Islet precursor cell (in vitro differentiated cells): ENCODE data around the gene GSTM3.
A peak's percentile ranks its signal among the peaks of the same experiment; 100 is the strongest.
"Not testable (repeated sequence)": the region's sequence is repeated elsewhere in the genome, so short reads cannot be mapped to it uniquely, and the experiment has no call there.

Source experiments
- DNase-seq: peaks from one replicate; pipeline ENCODE4 v3.0.0-alpha.2; 2018

GSTM3 gene

DNA sequence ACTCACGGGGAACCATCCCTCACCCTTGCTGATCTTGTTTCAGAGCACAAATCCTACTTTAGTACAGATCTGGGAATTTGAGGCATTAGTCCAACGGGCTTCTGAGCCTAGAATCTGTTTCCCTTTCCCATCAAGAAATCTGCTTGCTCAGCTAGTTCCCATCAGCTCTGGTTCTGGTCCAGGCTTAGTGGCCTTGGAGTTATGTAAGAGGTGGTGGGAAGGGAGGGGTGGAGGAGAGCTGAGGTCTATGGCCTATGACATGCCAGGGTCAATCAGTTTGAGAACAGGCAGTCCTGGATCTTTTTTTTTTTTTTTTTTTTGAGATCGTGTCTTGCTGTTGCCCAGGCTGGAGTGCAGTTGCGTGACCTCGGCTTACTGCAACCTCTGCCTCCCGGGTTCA, 49.1 kb downstream of the GSTM3 start:
- DNase-seq = no peak

DNA sequence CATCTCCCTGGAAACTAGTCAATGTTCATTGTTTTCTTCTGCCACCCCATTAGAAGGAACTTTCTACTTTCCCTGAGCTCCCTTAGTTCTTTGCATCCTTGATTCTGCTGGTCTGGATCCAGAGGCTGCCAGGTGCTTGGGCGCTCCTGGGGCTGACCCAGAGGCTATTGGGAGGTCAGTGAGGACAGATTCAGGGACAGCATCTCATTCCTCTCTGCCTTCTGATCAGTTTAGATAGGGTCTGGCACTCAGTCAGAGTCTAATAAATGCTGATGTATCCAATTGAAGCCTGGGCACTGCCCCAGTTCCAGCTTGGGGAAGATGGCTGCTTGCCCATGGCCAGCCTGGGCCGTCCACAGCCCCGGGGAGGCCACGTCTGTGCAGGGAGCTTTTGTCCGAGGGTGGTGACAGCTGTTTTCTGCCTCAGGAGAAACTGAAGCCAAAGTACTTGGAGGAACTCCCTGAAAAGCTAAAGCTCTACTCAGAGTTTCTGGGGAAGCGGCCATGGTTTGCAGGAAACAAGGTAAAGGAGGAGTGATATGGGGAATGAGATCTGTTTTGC, 50.9 kb downstream of the GSTM3 start:
- no peak for DNase-seq

DNA sequence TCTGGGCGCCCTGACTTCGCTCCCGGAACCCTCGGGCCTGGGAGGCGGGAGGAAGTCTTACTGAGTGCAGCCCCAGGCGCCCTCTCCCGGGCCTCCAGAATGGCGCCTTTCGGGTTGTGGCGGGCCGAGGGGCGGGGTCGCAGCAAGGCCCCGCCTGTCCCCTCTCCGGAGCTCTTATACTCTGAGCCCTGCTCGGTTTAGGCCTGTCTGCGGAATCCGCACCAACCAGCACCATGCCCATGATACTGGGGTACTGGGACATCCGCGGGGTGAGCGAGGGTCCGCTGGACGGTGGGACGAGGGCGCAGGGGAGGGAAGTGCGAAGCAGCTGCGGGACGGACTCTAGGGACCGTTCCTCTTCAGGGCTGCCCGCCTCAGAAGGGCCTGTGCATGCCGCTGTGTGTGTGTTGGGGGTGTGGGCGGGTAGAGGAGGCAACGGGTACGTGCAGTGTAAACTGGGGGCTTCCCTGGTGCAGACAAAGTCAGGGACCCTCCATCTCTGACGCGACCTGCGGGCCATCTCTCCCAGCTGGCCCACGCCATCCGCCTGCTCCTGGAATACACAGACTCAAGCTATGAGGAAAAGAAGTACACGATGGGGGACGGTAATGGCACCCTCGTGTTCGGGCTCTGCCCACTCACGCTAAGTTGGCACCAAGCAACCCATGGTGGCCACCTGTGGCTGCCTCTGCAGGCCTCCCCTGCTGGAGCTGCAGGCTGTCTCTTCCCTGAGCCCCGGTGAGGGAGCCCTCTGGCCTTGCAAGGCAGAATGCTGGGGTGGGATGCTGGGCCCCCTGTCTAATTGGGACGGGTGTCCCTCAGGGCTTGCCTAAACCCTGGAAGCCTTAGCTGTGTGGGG, 53.0 kb downstream of the GSTM3 start, which contains the start of gene GSTM1:
TSS of gene GSTM1 (plus strand) at position 177 of the 859 bp plus-strand sequence. CDS start at position 234, 57 bp downstream.
- peak; percentile 71 for DNase-seq

DNA sequence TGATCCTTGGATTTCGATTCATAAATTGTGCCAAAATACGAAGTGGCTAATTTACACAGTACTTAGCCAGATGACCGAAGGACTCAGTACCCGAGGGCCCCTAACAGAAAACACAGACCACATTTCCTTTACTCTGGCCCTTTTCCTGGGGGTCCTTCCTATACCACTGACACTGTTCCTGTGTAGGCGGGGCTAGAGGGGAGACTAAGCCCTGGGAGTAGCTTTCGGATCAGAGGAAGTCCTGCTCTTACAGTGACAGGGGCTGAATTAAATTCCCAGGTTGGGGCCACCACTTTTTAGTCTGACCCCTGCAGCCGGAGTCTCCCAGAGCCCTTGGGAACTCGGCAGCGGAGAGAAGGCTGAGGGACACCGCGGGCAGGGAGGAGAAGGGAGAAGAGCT, 53.7 kb downstream of the GSTM3 start:
- DNase-seq = not testable (repeated sequence)

DNA sequence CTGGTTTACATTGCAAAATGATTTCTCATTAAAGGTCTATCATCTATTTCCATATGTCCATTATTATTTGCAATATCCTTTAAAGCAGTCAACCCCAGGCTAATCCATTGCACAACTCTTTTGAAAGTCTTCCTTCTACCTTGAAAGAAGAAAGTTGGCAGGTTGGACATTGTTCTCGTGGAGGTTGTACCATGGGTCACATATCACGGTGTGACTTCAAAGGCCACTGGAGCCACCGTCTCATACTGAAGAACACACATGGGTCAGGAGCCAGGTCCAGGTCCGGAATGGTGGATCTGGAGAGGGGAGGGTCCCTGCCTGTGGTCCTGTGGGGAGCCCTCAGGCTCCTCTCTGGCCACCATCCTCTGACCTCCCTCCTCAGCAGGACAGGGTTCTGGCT, 54.9 kb downstream of the GSTM3 start:
- not testable (repeated sequence) for DNase-seq

DNA sequence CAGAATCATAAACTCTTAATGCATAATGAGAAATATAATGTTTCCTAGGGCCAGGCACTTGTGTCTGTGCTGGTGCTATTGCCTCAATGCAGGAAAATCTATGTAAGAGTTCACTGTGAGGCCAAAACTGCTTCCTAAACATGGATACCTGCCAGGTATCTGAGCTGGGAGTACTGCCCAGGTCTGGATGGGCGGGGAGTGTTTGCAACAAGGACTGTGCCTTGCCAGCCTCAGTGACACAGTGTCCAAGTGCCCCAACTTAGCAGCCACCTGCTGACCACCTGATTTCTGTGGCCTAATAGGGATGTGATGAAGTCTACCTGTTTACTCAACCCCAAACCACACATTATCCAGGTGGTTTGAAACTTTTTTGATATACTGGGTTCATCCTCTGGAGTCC, 55.4 kb downstream of the GSTM3 start:
- not testable (repeated sequence) for DNase-seq

DNA sequence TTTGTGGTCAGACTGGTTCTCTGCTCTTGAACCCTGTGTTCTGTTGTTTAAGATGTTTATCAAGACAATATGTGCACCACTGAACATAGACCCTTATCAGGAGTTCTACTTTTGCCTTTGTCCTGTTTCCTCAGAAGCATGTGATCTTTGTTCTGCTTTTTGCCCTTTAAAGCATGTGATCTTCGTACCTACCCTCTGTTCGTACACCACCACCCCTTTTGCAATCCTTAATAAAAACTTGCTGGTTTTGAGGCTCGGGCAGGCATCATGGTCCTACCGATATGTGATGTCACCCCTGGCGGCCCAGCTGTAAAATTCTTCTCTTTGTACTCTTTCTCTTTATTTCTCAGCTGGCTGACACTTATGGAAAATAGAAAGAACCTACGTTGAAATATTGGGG, 56.1 kb downstream of the GSTM3 start:
- not testable (repeated sequence) for DNase-seq
